GM23248 (cell line): Measurements from ENCODE around the gene UBALD1.

ENCODE experiments used
- EZH2 ChIP-seq: fragments of 200-600 bp; sonication (generic); IDR thresholded peaks from 2 replicates; pipeline ENCODE4 v1.6.1; 2018; ENCODE audit warnings: antibody characterized with exemption, mild to moderate bottlenecking; ENCODE audit not compliant: insufficient read depth, poor library complexity, severe bottlenecking
- EZH2phosphoT487 ChIP-seq: fragments of 200-600 bp; sonication (generic); IDR thresholded peaks from 2 replicates; pipeline ENCODE4 v1.6.1; 2018; ENCODE audit warnings: antibody characterized with exemption, moderate library complexity, mild to moderate bottlenecking, low read depth; ENCODE audit not compliant: insufficient read depth

- TF ChIP-seq EZH2 (no peak), EZH2phosphoT487 (no peak)
Measured at GRCh38 chr16:4611337-4612021, 3.2 kb downstream of the UBALD1 start.
